GM18498 (cell line): ENCODE results near the gene SPG21.

Experiments
- ATAC-seq: cut with Tn5 transposase; IDR thresholded peaks from one replicate; pipeline ENCODE4 v1.9.1; 2021; ENCODE audit warnings: mild to moderate bottlenecking, moderate library complexity; ENCODE audit not compliant: unreplicated experiment

The SPG21 gene

DNA sequence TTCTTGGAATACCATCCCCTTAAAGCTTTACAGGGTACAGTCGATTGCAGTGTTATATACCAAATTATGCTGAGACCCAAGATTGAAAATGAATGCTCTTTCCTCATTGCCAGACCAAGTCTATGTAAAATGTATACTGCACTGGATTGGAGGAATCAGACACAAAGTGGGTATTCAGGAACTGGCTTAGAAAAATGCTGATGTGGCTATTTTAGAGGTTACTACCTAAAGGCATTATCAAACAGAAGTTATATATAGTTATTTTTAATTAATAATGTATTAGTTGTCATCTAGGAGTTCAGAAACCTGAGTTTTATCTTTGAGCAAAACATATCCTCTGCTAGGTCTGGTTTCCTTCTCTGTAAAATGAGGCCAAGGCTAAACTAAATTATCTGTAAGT is 3.6 kb upstream of the SPG21 start:
- no peak for ATAC-seq

DNA sequence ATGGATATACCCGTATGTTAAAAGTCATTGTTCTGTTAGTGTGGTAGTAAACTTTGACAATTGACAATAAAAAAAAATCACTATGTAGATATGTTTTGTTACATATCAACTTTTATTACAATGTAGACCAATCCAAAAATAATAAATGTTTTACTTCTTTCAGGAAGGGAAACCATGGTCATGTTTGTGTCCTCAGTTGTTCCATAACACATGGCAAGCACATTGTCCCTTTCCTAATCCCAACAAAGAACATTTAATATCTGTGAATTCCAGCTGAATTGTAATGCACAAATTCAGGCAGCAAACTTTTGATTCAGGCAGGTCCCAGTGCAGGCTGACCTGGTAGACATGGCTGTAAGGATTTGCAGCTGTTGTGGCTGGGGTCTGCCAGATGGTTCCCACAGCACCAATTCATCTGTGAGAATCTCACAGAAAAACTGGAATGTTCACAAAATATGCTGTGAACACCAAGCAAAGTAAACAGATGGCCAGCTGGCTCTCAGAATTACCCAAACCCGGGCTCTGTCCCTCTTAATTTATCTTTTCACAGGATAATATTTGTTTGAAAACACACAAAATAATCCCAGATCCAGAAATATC is 1.9 kb upstream of the SPG21 start:
- no peak for ATAC-seq

- no peak for ATAC-seq
These were observed 405 bp upstream of the SPG21 start for GRCh38 chr15:64990168-64990470.

DNA sequence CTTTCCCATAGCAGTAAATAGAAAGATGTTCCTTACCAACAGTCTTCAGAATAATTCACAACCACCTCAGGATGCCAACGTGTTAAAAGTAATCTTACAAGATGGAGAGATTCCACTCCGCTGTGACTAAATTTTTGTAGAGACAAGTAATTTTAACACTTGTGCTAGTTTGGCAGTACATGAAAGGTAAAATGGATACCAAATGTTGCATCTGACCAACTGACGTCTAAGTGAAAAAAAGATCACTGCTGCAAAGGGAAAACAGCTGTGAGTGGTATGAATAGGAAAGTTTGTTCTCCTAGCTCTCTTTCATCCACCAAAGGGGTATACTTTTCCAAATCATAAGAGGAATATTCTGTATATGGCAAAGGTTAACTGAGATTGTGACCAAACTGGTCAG is 2.6 kb downstream of the SPG21 start:
- ATAC-seq: no peak

DNA sequence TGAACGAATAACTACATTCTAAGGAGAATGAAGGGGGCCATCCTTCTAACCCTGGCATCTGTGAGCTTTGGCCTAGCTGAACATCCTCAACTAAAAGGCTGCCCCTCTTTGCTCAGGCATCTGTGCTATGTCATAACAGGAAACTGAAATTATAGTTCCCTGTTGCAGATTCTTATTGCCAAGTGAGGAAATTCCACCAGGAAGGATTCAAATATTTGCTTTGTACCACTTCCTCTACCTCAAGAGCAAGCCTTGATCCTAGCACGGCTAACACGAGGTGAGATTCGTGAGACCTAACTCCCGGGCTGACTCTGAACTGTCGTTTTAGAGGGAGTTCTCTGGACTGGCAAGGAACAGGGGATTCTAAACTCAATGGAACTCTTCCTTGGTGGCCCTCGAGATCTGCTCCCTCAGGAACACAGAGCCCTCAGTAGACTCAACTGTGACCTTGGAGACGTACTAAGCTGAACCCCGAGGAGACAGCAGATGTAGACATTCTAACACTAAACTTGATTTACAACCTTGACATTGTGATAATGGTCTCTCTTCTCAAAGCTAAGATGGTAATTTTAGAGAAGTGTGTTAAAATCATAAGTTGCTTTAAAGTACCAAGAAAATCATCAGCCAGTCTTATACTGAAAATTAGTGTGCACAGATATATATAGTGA is 4.2 kb downstream of the SPG21 start:
- ATAC-seq: no peak

- no peak for ATAC-seq
These were observed 7.2 kb downstream of the SPG21 start for GRCh38 chr15:64982472-64982871.

DNA sequence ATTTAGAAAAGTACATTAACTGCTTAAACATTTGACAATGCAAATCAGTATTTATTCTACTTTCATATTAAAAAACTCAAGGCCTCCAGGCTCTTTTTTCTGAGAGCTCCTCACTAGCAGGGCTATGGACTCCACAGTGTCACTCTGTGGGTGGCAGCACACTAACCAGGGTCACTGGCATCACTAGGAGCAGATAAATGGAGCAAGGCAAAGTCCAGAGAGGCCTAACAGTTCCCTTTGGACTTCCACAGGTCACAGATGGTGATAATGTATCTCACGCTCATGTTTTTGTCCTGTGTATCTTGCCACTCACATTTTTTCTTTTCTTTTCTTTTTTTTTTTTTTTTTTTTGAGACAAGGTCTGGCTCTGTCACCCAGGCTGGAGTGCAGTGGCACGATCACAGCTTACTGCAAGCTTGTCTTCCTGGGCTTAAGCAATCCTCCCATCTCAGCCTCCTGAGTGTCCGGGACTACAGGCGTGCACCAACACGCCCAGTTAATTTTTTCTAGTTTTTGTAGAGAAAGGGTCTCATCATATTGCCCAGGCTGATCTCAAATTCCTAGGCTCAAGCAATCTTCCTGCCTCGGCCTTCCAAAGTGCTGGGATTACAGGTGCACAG is 7.8 kb downstream of the SPG21 start:
- no peak for ATAC-seq

- no peak for ATAC-seq
These were observed 10.4 kb downstream of the SPG21 start for GRCh38 chr15:64979252-64979710.

GRCh38 chr15:64975390-64975789 is 14.3 kb downstream of the SPG21 start:
- ATAC-seq: no peak

- no peak for ATAC-seq
These were observed 19.0 kb downstream of the SPG21 start for GRCh38 chr15:64970698-64971097.

- ATAC-seq: no peak
These were observed 20.3 kb downstream of the SPG21 start for GRCh38 chr15:64969401-64969800.

- no peak for ATAC-seq
These were observed 28.7 kb downstream of the SPG21 start for GRCh38 chr15:64961013-64961412.

DNA sequence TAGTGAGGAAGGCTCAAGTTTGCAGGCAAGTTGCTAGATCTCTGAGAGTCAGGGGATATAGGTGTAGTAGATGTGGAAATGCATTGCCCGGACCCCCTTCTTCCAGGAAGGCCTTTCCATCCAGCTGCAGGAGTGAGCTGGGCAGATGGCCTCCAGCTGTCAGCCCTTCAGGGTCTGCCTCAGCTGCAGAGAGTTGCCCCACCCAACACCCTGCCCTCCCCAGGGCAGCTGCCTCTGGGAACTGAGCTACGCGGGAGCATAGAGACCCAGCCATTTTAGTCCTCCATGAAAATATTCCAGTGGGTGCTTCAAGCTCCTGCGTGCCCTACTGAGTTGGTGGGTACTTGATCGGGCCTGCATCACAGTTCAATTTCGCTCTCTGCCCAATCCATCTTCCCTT is 29.6 kb downstream of the SPG21 start:
- ATAC-seq: no peak

- ATAC-seq: no peak
These were observed 30.6 kb downstream of the SPG21 start for GRCh38 chr15:64959128-64959527.

DNA sequence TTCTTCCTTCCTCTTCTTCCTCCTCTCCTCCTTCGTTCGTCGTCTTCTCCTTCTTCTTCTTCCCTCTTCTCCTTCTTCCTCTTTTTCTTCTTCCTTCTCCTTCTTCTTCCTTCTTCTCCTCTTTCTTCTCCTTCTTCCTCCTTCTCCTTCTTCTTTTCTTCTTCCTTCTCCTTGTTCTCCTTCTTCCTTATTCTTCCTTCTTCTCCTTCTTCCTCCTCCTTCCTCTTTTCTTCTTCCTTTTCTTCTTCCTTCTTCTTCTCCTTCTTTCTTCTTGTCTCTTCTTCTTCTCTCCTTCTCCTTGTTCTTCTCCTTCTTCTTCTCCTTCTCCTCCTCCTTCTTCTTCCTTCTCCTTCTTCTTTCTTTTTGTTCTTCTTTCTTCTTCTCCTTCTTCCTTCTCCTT is 35.3 kb downstream of the SPG21 start:
- no peak for ATAC-seq

DNA sequence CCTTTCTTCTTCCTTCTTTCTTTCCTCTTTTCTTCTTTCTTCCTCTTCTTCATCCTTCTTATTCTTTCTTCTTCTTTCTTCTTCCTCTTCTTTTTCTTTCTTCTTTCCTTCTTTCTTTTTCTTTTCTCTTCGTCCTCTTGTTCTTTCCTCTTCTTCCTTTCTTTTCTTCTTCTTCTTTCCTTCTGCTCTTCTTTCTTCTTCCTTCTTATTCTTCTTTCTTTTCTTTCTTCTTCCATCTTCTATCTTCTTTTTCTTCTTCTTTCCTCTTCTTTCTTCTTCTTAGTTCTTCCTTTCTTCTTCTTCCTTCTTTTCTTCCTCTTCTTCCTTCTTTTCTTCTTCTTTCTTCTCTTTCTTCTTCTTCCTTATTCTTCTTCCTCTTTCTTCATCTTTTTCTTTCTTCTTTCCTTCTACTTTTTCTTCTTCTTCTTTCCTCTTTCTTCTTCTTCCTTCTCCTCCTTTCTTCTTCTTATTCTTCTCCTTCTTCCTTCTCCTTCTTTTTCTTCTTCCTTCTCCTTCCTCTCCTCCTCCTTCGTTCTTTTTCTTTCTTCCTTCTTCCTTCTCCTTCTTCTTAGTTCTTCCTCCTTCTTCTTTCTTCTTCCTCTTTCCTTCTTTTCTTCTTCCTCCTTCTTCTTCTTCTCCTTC is 37.8 kb downstream of the SPG21 start:
- no peak for ATAC-seq

DNA sequence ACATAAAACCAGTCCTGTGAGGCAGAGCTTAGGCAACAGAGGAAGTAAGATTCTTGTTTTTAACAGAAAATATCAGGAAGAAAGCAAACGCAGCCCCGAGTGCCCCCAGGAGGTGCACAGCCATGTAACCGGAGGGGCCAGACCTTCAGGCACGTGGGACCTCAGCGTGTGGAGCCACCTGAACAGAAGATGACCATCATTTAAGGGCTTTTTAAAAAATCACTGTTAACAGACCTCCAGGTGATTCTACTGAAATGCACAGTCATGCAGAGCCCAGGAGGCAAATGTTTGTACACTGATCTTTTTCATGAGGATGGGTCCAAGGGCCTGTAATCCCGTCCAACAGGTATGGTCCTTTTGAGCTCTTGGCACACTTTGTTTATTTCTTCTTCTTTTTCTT is 38.8 kb downstream of the SPG21 start:
- no peak for ATAC-seq

GRCh38 chr15:64949383-64950186 is 40.1 kb downstream of the SPG21 start:
- no peak for ATAC-seq

GRCh38 chr15:64948916-64949315 is 40.8 kb downstream of the SPG21 start:
- no peak for ATAC-seq

DNA sequence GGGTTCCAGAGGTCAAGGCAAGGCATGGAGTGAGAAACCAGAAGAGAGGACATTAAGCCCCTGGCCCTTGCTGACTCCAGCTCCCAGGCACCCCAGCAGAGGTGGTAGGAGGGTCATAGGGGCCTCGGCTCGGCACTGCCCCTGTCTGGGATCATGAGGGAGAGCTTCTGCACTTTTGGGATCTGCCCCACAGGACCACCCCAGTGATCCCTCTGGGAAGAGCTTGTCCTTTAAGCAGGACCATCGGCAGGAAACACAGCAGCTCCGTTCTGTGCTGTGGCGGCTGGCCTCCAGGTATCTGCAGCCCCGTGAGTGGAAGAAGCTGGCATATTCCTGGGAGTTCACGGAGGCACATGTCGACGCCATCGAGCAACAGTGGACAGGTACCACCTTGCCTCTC is 42.5 kb downstream of the SPG21 start:
- ATAC-seq: no peak

- ATAC-seq: no peak
These were observed 44.8 kb downstream of the SPG21 start for GRCh38 chr15:64944961-64945360.
